Stimulated activated CD8-positive, alpha-beta memory T cell treated with anti-CD3 and anti-CD28 coated beads, Interleukin-15, amount 100 ng/mL, for 48 hours (primary cell): ENCODE data around the gene ABT1.
"Not testable (repeated sequence)": the region's sequence is repeated elsewhere in the genome, so short reads cannot be mapped to it uniquely, and the experiment has no call there.

Source experiments
- DNase-seq, 2 donors: peaks; one replicate each; pipeline ENCODE4 v3.0.0-alpha.2; 2020; ENCODE audit warnings: low read depth in 2 of 2

Gene ABT1

DNA sequence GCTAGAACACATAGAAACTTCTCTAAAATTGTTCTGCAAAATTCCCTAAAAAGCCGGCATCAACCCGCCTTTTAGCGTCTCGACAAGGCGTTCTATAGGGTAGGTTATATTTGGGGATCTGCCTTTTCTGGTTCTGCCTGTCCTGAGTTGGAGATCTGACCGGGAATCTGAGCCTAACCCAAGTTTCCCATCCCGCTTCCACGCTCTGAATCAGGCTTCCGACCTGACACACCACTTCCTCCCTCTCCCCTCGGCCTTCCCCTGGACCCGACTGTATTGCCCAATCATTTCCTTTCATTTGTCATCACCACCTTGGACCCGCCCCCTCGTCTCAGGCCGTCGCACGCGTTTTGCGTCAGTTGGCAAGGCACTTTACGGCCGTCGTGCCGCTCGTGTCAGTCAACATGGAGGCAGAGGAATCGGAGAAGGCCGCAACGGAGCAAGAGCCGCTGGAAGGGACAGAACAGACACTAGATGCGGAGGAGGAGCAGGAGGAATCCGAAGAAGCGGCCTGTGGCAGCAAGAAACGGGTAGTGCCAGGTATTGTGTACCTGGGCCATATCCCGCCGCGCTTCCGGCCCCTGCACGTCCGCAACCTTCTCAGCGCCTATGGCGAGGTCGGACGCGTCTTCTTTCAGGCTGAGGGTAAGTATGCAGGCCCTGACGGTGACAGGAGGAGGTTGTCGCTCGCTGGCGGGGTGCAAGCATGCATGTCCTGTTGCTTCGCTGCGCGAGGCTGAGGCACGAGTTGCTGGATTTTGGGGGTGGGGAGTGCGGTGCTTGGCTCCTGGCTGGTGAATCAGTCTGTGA lies at the start of gene ABT1:
Gene ABT1 (plus strand): TSS at position 375 of the 810 bp plus-strand sequence. CDS start 30 bp downstream, at position 405.
- peak; percentile 93 to 95 for DNase-seq

DNA sequence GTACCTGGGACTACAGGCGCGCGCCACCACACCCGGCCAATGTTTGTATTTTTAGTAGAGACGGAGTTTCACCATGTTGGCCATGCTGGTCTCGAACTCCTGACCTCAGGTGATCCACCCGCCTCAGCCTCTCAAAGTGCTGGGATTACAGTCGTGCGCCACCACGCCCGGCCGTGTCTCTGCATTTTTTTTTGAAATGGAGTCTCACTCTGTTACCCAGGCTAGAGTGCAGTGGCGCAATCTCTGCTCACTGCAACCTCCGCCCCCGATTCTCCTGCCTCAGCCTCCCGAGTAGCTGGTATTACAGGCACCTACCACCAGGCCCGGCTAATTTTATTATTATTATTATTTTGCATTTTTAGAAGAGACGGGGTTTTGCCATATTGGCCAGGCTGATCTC lies 49.4 kb upstream of the ABT1 start:
- DNase-seq = not testable (repeated sequence)

DNA sequence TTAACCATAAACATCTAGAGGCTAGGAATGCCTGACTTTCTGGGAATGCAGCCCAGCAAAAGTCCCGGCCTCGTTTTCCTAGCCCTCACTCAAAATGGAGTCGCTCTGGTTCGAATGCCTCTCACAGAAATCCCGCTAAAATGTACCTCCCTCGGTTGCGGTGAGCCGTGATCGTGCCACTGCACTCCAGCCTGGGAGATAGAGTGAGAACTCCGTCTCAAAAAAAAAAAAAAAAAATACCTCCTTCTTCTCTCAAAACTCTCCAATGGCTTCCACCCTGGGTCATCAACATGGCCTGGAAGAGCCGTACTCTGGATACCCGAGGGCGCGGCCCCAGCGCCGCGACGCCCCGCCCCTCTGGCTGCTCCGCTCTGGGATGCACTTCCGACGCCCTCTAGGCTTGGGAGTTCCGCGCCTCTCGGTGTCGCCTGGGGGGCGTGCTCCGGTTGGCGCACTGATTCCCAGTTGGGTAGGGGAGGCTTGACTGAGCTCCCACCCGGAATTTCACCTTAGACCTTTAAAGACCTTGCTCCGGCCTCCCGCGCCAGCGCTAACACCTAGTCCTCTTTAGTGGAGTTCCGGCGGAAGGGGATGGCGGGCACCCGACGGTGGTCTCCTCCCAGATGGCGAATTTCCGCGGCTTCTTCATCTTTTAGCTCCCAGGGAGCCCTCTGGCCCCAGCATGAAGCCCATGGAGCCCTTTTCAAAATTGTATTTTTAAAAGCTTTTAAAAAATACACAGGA lies 46.3 kb upstream of the ABT1 start:
- DNase-seq = peak; percentile 39 to 48

DNA sequence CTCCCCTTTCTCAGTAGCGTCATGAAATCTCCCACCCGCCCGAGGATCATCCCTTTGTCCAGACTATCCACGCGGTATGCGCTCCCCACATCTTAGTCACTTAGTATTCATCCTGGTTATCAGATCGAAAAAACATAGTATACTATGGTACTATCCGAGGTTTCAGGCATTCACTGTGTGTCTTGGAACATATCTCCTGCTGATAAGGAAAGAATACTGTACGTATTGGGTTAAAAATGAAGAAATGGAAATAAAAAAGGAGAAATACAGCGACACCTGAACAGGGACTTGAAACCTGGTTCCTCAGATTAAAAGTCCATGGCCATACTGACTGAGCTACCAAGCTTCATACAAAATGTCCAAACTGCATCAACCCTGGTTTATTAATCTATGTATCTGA lies 44.5 kb upstream of the ABT1 start:
- no peak for DNase-seq

DNA sequence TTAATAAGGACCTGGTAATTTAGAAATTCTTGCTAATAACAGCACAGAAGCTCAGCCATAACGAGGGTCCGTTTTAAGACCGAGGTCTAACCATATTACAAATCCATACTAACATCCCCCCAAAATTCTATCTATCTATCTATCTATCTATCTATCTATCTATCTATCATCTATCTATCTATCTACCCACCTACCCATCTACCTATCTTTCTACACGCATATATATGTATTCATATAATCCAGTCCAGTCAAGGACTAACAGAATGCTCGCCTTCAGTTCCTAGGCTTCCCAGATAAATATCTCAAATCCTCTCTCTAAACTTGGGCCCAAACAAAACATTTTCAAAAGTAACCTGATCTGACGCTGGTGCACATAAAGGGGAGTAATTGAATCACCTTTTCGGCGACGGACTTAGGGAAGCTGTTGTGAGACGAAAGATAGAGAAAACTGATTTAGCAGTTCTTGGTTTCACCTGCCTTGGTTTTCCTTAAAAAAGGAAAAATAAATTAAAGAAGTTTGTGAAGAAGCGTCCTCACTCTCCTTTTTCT lies 44.0 kb upstream of the ABT1 start:
- no peak for DNase-seq

DNA sequence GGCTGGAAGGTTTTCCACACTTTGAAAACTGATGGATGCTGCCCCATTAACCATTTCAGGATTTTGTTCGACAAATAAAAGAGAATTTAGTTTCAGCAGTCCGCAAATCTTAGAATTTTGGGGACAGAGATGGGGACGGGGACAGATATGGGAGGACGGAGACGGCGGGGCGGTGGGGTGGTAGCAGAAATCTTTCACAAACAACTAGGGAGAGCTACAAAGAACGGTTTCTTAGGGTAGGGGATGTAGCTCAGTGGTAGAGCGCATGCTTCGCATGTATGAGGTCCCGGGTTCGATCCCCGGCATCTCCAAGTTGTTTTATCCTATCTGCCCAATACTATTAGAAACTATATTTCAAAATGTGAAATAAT lies 43.5 kb upstream of the ABT1 start:
- DNase-seq = peak in 1 of 2 donors; percentile 56

DNA sequence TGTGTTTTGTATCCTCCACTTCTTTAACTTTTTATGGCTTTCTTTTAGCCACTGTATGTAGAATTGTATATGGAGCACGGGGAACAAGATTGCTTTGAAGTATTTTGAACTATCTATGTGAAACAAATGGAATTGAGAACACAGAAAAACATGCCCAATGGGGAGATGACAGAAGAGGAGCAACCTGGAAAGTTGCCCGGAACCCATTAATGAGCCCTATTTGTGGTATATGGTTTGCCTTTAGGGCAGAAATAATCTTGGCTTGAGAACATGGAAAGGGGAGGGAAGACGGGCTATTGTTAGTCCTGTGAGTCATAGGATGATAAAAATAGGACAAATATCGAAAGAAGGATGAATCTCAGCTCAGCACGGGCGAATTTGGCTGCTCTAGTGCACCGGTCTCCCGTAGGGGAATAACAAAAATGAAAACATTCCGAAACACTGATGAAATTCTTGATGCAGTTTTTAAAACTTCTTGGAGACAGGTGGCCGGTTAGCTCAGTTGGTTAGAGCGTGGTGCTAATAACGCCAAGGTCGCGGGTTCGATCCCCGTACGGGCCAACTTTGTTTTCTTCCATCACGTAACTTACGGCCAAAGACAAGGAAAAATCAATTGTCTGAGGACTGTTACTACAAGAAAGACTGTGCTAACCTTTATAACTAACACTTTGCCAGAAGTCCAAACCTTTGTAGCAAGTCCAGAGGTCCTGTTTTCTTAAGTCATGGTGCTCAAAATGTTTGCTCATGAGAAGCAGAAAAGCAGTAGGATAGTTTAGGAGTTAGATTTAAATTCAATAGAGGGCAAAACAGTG lies 42.9 kb upstream of the ABT1 start:
- DNase-seq = peak in 1 of 2 donors; percentile 61

DNA sequence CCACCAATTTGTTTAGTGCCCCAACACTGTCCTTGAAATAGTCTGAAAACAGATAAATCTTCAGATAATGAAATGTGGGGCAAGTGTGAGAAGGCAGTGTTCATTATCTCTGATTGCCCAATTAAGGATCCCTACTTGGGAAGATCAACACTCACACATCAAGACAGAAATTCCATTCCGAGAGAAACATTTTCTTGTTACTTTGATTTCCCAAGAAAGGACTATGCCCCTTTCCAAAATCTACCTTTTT lies 42.4 kb upstream of the ABT1 start:
- no peak for DNase-seq

DNA sequence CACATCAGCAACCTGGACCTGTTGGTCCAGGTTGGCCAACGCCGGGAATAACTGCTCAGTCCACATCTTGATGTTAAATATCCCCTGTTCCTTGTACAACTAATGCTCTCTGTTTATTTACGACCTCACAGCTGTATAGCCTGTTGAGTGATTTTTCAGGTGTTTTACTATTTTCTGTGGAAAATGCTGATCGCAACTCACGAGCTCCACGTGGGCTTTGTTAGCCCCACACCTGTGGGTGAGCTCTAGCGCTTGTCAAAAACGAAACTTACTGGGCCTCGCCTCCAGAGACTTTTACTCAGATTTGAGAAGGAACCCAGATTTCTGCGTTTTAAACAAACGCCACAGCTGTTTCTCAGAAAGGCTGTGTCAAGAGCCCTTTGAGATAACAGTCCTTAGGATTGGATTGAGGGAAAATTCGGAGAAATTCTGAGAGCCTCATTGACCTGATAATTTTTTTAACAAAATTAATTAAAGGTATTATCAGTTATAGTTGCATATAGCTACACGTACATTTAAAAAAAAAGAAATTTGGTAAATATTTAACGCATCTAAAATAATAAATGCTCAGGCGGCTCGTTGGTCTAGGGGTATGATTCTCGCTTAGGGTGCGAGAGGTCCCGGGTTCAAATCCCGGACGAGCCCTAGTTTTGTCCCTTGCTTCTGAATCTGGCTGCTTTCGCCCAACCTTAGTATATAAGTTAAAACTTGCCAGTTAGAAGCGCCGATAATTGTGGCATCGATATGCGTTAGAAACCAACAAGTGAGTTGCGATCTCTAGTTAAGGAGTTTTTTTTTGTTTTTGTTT lies 41.9 kb upstream of the ABT1 start:
- DNase-seq = no peak

DNA sequence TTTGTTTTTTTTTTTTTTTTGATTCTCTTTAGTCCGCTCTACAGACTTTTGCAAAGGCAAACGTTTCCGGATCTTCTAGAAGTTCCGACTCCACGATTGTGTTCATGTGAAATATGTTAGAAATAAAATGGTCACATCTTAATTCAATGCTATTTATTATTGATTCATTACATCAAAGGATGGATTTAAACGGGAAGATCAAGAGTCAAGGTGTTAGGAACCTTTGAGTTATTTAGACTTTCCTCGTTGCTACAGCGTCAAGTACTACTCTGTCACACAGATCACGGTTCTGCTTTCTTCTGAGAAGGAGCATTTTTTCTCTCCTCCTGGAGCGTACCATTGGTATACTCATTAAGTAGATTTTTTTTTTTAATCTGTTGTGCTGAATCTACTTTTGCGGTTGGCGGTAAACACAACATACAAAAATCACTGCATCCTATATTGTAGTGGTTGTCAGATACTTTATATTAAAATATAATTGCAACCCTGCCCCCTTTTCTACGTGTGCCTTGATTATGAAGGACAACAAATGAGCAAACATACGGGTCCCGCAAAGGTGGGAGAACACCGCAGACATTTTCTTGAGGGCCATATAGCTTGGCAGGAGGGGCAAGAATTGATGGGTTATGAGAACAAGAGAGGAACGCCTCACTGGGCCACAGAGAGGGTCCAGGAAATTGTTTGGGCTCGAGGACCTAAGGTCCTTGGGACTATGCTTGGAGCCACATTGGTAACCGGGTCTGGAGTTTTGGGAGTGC lies 41.1 kb upstream of the ABT1 start:
- DNase-seq = no peak

DNA sequence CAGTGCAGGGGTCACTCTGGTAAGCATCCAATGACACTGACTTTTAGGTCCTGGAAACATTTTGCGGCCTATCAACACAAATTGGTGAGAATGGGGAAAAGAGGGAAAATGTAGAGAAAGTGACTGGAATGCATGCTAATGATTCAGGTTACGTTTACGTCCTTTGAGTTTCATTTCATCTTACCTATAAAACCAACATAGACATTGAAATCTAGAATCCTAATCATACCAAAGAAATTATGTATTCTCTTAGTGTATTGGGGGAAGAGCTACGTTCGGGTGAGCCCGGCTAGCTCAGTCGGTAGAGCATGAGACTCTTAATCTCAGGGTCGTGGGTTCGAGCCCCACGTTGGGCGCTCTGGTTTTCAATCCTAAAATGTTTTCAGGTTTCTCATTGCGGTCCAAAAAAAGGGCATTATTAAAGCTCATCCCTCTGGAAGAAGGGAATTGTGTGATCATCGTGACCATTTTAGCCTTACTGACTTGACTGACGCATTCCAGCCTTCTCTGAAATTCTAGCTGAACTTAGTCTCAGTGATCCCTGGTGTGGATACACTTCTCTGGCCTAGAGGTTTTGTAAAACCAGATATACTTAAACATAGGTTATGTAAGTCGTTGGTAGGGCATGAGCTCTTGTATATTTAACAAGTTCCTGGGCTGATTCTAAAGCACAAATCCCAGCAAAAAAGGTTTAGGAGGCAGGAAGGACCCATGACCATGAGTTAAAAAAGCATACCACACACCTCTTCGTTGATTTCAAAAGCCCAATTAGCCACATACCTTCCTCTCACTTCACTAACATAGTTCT lies 40.3 kb upstream of the ABT1 start:
- no peak for DNase-seq

DNA sequence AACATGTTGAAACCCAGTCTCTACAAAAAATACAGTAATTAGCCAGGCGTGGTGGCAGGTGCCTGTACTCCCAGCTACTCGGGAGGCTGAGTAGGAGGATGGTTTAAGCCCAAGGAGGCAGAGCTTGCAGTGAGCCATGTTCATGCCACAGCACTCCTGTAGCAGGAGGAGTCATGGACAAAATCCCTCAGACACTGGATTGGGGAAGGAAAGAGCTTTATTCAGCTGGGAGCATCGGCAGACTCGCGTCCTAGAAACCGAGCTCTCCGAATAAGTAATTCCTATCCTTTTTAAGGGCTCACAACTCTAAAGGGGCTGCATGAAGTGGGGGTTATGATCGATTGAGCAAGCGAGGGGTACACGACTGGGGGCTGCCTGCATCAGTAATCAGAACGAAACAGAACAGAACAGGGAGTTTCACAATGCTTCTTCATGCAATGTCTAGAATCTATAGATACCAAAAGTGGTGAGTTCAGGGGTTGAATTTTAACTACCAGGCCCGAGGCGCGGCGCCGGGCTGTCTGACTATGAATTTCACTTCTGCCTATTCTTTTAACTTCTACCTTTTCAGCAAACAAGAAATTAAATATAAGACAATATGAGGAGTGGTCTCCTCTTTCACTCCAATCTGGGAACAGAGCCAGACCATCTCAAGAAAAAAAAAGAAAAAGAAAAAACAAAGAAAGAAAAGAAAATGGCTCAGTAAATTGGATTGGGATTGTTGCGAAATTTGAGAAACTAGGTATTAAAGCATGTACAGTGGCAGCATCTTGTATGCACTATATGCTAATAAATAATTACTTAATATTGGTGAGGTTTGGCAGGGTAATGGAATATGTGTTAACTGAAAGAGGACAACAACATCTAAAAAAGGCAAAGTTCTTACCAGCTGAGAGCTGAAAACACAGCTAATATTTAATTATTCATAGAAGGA lies 35.0 kb upstream of the ABT1 start:
- DNase-seq = no peak

DNA sequence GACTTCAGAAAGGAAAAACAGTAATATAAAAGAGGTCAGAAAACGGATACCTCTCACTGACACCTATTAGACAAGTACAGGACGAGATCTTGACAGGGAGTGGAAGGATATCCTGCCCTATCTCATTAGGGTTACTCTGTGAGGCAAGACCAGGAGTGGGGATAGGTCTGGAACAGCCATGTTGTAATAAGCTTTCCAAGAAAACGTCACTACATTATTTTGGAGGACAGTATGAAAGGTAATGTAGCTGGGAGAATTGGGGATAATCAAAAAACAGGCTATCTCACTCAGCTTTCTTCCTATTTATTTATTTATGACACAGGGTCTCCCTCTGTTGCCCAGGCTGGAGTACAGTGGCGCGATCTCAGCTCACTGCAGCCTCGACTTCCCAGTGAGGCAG lies 33.3 kb upstream of the ABT1 start:
- DNase-seq = no peak

DNA sequence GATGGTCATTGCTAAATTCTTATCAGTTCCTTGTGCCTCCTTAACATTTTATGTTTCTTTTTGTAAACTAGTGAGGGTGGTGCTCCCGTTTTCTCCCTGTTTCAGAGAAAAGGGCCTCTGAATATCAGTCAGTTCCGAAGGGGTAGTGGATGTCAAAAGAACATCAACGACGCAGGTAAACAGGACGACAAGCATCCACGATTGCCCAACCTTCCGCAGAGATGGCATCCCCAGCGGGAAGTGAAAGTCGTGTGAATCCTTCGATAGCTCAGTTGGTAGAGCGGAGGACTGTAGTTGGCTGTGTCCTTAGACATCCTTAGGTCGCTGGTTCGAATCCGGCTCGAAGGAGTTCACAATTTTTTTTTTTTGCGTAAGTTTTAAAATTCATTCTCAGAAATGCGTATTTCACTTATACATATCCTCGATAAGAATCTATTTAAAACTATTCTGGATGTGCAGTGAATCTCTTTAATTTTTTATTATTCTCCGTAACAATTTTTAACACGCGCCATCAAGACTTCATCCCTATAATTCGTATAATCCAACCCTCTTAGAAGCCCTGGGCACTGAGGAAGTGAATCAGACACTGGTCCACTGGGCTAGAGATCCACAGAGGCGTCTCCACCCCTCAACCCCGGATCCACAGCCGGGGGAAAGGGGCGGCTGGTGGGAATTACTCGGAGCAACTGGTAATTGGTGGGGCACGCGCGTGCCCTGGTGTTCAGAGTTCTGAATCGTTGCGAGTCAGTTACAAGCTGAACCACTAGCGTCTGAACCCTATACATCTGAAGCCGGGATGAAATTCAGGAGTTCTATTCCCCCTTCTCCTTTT lies 27.9 kb upstream of the ABT1 start:
- DNase-seq = peak; percentile 86 to 90

DNA sequence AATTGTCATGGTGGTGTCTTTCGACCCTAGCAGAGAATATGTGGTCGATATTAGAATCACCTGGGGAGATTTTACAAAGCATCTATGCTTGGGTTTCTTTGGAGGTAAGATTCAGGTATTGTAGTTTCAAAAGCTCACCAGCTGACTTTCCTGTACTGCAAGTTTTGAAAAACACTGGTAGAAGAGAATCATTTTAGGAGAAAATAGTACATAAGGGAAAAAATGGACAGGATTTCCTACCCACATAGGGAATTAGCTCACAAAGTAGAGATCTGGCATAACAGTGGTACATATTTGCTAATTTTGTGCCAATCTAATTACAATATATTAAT lies 27.4 kb upstream of the ABT1 start:
- DNase-seq = no peak

DNA sequence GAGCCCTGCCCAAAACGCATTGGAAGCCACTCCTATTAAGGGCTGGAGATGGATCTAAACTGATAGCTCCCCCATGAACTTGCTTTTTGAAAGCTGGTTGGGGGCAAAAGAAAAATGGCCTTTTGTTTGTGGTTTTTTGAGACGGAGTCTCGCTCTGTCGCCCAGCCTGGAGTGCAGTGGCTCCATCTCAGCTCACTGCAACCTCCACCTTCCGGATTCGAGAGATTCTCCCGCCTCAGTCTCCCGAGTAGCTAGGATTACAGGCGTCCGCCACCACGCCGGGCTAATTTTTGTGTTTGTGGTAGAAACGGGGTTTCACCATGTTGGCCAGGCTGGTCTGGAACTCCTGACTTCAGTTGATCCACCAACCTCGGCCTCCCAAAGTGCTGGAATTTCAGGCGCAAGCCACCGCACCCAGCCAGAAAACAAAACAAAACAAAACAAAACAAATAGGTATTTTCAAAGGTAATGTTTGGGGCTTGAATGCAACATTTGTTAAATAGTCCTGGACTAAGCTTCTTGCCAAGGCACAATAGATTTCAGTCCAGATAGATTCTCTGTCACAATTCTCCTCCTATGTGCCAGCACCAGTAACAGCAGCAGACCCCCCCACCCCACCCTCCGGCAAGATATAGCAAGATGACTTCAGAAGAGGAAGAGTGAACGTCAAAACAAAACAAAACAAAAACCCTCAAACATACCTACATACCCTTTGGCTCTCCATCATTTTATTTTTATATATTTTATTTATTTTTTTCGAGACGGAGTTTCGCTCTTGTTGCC lies 26.5 kb upstream of the ABT1 start:
- DNase-seq = no peak

DNA sequence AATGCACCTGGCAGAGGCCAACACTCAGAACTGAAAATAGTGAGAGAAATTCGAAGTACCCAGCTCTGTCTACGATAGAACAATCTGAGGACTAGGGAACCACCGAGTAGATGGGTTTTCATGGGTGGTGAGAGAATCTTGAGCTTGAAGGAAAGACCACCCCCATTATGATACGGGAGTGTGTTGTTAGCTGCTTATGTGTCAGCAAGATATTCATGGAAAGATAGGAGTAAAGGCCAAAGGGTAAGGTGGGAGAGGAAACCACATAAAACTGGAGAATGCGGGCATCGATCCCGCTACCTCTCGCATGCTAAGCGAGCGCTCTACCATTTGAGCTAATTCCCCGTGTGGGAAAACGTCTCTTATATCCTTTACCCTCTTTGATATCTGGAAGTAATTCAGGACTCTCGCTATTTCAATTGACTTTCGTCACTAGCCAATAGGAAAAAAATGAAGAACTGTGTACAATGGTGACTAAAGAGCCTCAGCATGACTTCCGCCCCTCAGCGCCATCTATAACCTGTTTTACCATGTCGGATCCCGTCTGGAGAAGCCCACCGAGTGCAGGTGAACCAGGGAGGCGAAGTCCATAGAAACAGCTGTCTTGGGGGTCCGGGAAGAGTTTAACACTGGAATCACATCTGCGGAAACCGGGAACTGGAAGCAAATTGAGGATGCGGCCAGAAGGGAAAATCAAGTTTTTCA lies 25.0 kb upstream of the ABT1 start:
- no peak for DNase-seq
